ENCODE measurements around the gene ARHGEF39.

Gene ARHGEF39, protein sequence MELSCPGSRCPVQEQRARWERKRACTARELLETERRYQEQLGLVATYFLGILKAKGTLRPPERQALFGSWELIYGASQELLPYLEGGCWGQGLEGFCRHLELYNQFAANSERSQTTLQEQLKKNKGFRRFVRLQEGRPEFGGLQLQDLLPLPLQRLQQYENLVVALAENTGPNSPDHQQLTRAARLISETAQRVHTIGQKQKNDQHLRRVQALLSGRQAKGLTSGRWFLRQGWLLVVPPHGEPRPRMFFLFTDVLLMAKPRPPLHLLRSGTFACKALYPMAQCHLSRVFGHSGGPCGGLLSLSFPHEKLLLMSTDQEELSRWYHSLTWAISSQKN

DNA sequence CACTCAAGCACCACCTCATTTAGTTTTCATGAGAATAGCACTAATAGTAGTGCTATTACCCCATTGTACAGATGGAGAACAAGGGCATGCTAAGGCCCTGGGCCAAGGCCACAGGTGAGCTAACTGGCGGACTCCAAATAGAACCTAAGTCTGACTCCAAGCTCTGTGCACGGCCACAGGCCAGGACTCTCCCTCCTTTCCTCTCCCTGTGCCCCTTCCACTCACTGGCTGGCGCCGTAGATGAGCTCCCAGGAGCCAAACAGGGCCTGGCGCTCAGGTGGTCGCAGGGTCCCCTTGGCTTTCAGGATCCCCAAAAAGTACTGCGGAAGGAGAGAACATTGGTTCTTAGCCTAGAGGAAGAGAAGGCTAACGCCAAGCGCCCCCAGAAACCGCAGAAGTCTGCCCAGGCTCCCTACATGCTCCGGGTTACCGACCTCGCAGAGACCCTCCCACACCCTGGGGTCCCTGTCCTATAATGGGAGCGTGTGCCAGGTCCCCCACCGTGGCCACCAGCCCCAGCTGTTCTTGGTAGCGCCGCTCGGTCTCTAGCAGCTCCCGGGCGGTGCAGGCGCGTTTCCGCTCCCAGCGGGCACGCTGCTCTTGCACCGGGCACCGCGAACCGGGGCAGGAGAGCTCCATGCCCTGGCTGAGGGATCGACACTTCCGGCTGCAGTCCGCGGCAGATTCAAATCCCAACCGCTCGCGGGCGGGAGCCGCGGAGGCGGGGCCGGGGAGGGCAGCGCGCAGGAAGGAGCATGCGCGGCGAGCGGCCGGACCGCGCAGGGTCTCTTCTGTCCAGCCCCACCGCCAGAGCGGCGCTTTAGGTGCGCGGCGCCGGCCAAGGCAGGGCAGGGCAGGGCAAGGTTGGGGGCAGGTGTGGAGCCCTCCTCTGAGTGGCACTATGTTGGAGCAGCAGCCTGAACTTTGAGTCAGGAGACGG is at the start of gene ARHGEF39:
Gene ARHGEF39 (minus strand): TSS at position 665 of the 940 bp plus-strand sequence. CDS start 26 bp downstream, at position 639.
- peak; percentile 51 for DNase-seq (ENCODE audit: low read depth)

DNA sequence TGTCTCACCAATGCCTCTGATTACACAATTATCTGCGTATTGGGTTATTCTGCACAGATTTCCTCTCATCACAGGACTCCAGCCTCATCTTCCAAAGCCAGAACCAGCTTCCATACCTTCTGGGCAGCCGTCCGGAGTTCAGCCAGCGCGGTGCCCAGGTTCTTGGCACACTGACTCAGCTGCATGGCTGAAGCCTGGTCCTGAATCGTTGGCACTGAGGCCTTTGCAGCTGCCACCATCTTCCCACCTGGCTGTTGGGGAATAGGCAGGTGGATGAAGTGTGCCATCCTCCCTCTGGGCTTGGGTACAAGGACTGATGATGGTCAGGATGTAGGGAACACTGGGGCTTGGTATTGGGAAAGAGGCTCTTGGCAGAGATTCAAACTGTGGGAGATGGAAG is 49.1 kb upstream of the ARHGEF39 start:
- DNase-seq (ENCODE audit: low read depth): no peak

DNA sequence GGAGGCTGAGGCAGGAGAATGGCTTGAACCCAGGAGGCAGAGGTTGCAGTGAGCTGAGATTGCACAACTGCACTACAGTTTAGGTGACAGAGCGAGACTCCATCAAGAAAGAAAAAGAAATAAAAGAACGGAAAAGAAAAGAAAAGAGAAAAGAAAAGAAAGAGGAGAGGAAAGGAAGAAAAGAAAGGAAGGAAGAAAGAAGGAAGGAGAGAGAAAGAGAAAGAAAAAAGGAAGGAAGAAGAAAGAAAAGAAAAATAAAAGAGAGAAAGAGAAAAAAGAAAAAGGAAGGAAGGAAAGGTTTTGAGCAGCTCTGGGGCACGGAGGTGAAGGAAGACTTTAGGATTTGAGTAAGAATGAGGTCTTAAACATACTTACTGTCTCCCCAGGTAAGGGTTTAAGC is 48.6 kb upstream of the ARHGEF39 start:
- no peak for DNase-seq (ENCODE audit: low read depth)

DNA sequence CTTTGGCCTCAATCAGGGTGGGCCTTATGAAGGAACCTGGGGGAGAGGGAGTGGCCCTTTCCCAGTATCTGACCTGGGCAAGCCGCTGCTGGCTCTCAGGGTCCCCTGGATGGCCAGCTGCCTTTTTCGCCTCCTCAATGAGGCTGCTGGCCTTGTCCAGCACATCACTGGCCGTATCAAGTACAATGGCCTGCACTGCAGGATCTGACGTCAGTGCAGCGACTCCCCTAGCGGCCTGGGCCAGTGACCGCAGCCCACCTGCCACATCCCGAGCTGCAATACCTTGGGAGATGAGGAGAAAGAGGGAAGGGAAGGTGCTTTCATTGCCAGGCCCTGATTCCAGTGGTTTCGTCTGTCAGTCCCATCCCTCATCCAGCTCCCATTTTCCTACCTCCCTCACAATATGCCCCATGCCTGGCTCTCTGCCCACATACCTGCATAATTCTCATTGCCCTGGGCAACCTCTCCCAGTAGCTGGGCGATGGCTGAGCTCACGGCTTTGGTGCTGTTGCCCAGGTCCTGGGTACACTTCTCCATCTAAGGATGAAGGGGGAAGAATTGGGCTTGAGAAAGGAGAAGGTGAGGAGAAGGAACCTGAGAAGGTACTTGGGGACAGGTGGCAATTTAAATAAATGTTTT is 47.9 kb upstream of the ARHGEF39 start:
- no peak for DNase-seq (ENCODE audit: low read depth)

DNA sequence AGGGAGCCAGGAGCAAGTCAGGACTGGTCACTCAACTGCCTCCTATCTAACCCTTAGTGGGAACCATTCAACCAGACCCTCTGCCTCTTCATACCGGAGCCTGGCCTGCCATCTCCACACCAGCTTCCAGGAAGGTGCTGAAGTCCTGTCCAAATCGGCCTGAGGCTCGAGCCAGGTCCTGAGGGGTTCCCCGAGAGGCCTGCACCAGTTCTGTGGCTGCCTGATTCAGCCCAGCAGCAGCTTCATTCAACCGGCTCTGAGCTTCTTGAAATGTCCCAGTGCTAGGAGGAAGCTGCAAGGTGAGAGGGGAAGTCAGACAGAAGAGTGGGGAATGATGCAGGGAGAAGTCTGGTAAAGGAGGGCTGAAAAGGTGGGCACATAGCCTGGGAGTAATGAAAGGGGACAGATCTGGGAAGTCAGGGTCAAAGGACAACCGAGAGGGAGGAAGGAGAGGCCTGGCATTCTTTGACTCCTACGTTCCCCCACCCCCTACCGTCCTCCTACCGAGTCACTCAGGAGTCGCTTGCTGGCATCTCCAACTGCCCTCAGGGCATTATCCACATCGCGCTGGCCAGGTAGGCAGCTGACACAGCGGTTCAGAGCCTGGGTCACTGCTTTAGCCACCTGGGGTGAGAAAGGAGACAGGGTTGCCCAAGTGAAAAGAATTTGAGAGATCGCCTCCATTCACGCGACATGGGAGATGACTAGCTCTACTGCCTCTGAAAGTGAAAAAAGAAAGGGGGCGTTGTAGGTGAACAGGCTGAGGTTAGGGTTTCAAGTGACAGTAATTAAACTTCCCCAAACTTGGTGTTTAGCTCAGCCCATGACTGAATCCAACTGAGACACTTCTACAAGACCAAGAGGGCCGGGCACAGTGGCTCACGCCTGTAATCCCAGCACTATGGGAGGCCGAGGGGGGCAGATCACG is 46.8 kb upstream of the ARHGEF39 start:
- no peak for DNase-seq (ENCODE audit: low read depth)

DNA sequence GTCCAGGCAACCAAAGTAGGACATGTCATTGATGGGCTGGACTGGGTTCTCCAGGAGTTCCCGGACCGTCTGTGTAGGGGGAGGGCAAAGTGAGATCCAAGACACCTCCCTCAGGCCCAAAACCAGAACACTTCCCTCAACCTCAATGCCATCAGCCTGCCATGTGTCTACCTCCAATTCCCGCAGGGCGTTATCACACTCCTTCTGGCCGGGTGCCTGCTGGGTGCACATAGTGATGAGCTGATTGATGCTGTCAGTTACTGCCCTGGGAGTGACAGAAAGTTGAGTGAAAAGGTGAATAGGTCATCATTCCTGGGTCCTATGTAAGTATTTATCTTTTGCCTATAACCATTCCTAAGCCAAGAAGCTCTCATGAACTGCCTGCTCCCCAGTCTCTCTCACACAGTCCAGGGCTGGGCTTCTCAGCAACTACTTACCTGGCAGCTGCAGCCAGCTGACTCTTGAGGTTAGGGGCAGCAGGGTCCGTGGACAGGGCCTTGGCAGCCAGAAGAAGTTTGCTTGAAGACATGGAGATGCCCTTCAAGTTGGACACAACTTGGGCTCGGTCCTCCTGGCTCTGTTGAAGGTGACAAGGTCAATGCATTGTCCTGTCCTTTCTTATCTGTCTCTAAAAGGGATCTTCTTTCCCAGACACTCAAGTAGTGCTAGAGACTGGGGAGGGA is 46.0 kb upstream of the ARHGEF39 start:
- no peak for DNase-seq (ENCODE audit: low read depth)

DNA sequence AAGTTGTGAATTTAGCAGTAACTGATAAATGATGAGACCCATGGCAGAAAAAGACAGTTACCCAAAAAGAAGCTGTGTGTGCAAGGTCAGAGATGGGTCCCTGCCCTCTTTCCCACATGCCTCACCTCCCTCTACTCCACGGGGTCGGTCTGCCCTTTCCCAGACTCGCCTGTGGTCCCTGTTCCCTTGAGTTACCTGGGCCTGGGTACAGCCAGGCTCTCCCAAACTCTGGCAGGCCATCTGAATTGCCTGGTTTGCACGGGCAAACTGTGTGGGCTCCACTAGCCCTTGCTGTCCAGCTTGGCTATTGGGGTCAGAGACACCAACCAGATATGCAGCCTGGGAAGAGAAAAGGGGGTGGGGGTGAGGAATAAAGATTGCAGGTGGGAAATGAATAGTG is 43.2 kb upstream of the ARHGEF39 start:
- DNase-seq (ENCODE audit: low read depth): no peak

DNA sequence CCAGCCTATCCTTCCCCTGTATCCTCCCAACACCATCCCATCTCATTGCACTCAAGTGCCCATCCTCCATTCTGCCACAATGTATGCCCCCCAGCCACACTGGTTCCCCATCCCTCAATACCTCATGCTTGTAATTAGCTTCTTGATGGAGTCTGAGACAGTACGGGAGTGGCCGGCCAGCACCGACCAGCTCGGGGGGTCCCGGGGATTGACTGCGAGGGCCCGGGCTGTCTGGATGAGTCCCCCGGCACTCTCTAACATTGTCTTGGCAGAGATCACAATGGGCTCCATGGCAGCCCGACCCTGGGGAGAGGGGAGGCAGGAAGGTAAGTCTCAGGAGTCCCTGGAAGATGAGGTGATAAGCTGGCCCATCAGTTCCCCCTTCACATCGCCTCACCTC is 42.0 kb upstream of the ARHGEF39 start:
- DNase-seq (ENCODE audit: low read depth): no peak

DNA sequence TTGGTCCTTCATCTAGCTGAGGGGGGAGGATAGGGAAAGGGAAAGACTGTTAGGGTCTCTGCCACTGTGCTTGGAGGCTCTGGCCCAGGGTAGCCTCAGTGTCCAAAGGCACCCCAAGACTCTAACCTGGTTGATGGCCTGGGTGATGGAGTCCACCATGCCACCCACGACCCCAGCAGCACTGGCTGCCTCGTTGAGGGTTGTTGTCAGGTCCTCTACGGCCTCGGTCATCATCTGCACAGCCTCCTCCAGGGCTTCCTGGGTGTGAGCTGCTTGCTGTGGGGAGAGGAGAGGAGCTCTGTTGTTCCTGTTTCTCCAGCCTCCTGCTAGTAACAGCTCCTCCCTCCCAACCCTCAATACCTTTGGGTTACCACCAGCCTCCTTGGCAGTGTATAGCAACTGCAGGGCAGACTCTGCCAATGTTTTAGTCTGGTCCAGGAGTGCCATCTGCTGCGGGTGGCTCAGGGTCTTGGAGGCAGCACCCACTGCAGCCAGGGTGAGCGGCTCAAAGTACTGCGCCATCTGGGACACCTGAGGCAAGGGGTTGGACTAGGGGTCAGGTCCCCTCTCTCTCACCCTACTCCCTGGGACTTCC is 40.9 kb upstream of the ARHGEF39 start:
- DNase-seq (ENCODE audit: low read depth): no peak

DNA sequence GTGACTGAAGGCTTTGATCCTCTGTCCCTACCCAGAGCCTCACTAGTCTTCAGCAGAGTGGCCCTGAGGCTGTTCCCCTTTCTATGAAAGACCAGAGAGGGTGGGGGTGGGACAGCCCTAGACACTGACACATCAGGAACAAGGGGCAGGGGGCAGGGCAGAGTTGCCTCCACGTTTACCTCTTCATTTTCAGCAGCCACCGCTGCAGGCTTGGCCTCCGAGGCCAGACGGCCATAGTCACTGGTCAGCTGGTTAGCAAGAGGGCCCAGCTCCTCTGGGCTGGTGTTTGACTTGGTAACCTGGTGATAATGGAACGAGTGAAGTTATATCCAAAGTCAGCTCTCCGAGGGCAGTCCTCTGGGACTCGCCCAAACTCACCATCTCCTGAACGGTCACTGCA is 40.4 kb upstream of the ARHGEF39 start:
- DNase-seq (ENCODE audit: low read depth): no peak

DNA sequence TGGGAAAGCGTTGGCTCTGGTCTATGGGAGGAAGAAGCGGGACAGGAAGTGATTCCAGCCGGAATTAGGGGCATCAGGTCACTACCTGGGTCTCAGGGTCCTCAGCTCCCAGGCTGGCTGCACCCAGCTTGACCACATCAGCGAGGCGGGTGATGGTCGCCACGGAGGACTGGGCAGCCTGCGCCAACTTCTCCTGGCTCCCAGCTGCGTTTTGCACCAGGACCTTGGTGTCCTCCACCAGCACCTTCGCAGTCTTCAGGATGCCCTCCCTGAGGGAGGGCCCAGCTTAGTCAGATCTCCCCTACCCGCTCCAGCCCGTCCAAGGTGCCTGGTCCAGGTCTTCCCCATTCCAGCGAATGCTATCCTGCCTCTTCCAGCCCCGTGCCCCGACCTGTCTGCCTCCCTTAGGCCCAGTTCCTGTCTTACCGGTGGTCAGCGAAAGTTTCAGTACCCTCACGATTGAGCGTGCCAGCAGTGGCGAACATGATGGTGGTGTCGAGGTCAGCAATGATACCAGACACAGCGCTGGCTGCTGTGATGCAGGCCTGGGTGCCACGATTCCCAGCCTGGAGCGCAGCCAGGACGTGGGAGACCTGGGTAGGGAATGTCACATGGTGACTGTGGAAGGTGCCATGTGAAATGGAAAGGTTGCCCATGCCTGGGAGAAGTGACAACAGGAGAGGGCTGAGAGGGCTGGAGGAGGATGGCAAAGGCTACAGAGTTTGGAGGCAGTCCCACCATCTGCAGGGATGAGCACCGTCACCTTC is 39.1 kb upstream of the ARHGEF39 start:
- DNase-seq (ENCODE audit: low read depth): no peak

DNA sequence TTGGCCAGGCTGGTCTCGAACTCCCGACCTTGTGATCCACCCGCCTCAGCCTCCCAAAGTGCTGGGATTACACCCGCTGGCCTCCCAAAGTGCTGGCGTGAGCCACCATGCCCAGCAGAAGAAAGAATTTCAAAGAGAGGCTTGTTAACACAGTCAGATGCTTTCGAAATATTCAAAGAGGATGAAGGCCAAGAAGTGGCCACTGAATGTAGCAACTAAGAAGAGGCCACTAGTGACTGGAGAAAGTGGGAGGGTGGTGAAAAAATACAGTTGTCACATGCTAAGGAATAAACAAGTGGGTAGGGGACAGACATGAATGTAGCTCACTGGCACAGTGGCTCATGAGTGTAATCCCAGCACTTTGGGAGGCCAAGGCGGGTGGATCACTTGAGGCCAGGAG is 37.7 kb upstream of the ARHGEF39 start:
- DNase-seq (ENCODE audit: low read depth): no peak

DNA sequence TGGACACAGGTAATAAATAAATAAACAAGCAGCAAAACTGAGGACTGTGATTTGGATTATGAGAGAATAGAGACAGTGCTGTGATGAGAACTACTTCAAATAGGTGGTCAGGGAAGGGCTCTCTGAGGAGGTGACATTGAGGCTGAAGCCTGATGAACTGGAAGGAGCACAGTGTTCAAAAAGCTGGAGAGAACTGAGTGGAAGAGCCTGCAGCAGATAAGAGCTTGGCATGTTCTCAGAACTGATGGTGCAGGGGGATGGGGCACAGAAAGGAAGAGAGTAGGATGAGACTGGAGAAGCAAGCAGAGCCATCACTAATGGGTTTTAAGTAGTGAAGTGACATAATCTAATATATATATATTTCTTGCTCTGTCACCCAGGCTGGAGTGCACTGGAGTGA is 35.9 kb upstream of the ARHGEF39 start:
- no peak for DNase-seq (ENCODE audit: low read depth)

DNA sequence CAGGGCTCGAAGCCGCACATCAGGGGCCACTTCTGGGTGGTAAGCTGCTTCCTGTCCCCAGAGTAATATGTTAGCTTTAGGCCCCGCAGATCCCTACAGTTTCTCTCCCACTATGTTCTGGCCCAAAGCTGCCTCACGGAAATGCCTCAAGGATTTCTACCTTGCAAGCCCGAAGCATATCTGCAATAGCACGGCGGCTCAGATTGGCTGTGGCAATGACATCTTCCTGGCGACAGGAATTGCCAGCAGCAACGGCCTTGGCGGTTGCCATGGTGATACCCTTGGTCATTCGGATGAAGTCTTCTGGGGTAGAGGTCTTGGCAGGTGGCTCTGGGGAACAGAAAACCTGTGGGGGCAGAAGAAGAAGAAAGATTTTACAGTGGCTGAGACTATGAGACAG is 35.0 kb upstream of the ARHGEF39 start:
- DNase-seq (ENCODE audit: low read depth): no peak

DNA sequence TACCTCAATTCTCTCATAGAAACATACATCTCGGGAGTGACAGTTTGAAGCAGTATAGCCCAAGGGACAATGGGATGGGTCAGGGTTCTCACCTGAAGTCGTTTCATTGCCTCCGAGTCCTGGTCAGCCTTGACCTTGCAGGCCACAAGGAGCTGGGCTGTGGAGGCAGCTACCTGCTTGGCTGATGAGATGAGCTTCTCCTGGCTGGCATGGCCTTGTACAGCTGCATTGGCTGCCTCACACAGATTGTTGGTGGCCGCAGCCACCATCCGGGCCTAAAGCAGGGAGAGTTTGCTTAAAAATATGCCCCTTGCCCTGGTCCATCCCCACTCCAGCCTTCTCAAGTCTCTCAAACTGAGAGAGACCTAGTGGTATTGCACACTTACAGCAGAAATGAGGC is 33.2 kb upstream of the ARHGEF39 start:
- no peak for DNase-seq (ENCODE audit: low read depth)

DNA sequence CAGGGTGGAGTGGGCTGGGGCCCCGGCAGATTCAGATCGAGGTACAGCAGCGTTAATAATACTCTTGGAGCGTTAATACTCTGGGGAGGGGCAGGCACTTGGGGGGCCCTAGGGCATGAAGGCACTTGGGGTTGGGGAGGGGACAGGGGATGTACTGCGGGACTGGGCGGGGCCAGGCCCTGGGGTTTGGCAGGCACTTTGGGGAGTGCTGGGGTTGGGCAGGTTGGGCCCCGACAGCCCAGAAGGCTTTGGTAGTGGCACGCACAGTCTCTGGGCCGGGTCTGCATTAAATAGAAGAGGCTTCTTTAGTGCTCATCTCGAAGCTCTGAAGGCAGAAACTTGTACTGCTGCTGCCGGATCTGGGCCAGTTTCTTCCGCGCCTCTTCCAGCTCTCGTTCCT is 32.5 kb upstream of the ARHGEF39 start:
- no peak for DNase-seq (ENCODE audit: low read depth)

DNA sequence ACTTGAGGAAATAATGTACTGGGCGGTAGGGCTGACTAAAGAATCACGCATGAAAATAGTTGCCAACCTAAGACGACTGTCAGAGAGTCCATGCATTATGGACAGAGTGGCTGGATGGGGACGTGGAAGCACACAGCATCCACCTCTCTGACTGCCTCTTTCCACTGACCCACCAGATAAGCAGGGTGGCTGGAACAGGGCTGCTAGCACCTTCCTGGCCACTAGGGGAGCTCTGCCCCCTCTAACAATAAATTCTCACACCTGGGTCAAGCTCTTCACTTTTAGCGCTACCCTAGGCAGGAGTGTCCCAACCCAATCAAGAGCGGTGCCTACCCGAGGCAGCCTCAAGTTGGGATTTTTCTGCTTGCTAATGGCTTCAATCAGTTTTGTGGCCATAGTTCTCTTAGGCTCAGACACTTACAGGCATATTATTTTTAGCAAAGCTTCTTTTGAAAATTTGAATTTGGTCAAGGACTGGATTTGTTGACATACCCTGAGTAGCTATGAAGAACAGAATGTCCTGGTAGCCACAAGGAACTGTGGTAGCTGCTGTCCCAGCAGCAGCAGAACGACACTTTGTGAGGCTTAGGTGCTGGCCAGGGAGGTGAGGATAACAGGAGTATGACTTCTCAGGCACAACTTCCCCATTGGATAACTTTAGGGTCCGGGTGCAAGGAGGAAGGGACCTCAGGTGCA is 31.7 kb upstream of the ARHGEF39 start:
- DNase-seq (ENCODE audit: low read depth): peak; percentile 33

DNA sequence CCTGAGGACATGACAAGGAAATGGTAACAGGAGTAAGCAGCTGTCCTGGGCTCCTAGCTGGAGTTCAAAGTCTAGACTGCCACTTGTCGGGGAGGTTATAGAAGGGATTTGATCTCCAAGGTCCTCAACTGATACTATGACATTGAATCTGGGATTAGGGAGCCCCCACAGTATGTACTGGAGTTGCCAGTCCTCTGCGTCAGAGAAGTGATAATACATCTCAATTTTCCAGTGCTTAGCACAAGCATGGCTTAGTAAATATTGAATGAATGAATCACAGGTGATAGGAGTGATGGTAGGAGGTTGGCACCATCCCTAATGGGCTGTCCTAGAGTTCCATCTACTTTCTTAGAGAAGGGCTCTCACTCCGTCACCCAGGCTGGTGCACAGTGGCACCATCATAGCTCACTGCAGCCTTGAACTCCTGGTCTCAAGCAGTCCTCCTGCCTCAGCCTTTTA is 31.0 kb upstream of the ARHGEF39 start:
- no peak for DNase-seq (ENCODE audit: low read depth)

DNA sequence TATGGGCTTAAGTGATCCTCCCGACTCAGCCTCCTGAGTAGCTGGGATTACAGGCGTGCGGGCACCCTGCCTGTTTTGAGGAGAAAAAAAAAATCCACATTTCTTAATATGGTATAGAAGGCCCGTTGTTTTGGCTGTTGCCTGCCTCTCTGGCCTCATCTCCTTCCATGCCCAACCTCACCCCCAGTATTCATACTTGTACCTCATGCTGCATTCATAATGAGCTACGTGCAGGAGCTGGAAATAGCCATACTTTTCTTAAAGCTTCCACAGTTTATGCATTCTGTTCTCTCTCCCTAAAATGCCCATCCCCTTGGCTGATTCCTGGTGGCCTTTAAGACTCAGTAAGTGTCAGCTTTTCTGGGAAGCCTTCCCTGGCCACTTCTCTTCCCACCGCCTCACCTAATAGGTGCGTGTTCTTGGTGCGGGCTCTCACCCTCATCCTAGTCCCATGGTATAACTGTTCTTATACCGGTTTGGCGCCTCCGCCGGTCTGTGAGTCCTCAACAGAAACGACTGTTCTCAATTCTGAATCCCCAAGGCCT is 26.8 kb upstream of the ARHGEF39 start:
- DNase-seq (ENCODE audit: low read depth): no peak
